PC-3 (cell line): Measurements from ENCODE around the gene LIN7B. TPM values are rescaled to one million over a fixed set of nuclear protein-coding genes. Genes with fewer than 3 reads are reported as not detected.

Experiments used
- ATAC-seq: fragments of 200-7000 bp; cut with Tn5 transposase; 2 replicates; pipeline ENCODE4 v1.9.1; 2020; ENCODE audit warnings: mild to moderate bottlenecking, moderate library complexity
- BruUV-seq: library from RNA; stranded (reverse); fragments of 400-500 nt; replicated peaks from 2 replicates; lab custom pipeline; 2021; lab: Mats Ljungman, UMichigan
- CTCF ChIA-PET: fragments of 300-600 bp; sonication (Branson Sonifier 250); formaldehyde crosslinking; loops from one replicate; lab custom pipeline; 2022; ENCODE audit warnings: antibody characterized with exemption; lab: Charles Lee
- POLR2A ChIA-PET: fragments of 300-600 bp; sonication (Branson Sonifier 250); formaldehyde crosslinking; loops from one replicate; lab custom pipeline; 2022; ENCODE audit warnings: antibody characterized with exemption; ENCODE audit not compliant: unreplicated experiment; lab: Charles Lee
- DNase-seq: peaks from one replicate; pipeline ENCODE4 v3.0.0-alpha.2; 2015
- H2AFZ ChIP-seq: fragments of 300-600 bp; sonication (generic); 2 replicates; pipeline ENCODE4 v1.6.0; 2016; ENCODE audit warnings: antibody characterized with exemption, low read length
- H3F3A ChIP-seq: fragments of 300-600 bp; sonication (generic); one replicate; pipeline ENCODE4 v1.6.0; 2017; ENCODE audit warnings: antibody characterized with exemption, low read length, control low read depth, mild to moderate bottlenecking; ENCODE audit not compliant: unreplicated experiment
- H3K27ac ChIP-seq: fragments of 300-600 bp; sonication (generic); 2 replicates; pipeline ENCODE4 v1.5.1; 2016; ENCODE audit warnings: mild to moderate bottlenecking, low read length
- H3K27me3 ChIP-seq: fragments of 300-600 bp; sonication (generic); 2 replicates; pipeline ENCODE4 v1.6.1; 2016; ENCODE audit warnings: low read length, mixed read lengths
- H3K36me3 ChIP-seq: fragments of 300-600 bp; sonication (generic); 2 replicates; pipeline ENCODE4 v1.6.1; 2016; ENCODE audit warnings: low read depth, mixed run types, low read length, mixed read lengths
- H3K4me1 ChIP-seq: fragments of 300-600 bp; sonication (generic); 2 replicates; pipeline ENCODE4 v1.5.1; 2016; ENCODE audit warnings: low read length; ENCODE audit not compliant: insufficient read depth
- H3K4me2 ChIP-seq: fragments of 300-600 bp; sonication (generic); 2 replicates; pipeline ENCODE4 v1.6.0; 2016; ENCODE audit warnings: low read length
- H3K4me3 ChIP-seq: fragments of 300-600 bp; sonication (generic); 2 replicates; pipeline ENCODE4 v1.5.1; 2016; ENCODE audit warnings: mild to moderate bottlenecking, low read length, mixed read lengths
- H3K79me2 ChIP-seq: fragments of 300-600 bp; sonication (generic); 2 replicates; pipeline ENCODE4 v1.6.1; 2017; ENCODE audit warnings: low read length, mixed read lengths
- H3K9ac ChIP-seq: fragments of 300-600 bp; sonication (generic); 2 replicates; pipeline ENCODE4 v1.6.0; 2016; ENCODE audit warnings: mild to moderate bottlenecking, low read length
- H3K9me2 ChIP-seq: fragments of 300-600 bp; sonication (generic); replicated peaks from 2 replicates; pipeline ENCODE4 v1.6.1; 2016; ENCODE audit warnings: mixed run types, low read length, mixed read lengths
- H3K9me3 ChIP-seq: fragments of 300-600 bp; sonication (generic); 2 replicates; pipeline ENCODE4 v1.6.1; 2016; ENCODE audit warnings: low read length, mixed read lengths
- H4K20me1 ChIP-seq: fragments of 300-600 bp; sonication (generic); 2 replicates; pipeline ENCODE4 v1.6.1; 2016; ENCODE audit warnings: low read length, mixed read lengths
- CTCF ChIP-seq: fragments of 300-600 bp; sonication (generic); conservative IDR thresholded peaks from 2 replicates; pipeline ENCODE4 v1.5.1; 2017; ENCODE audit warnings: antibody characterized with exemption, low read depth, mild to moderate bottlenecking, low read length
- EZH2 ChIP-seq: fragments of 300-600 bp; sonication (generic); IDR thresholded peaks from one replicate; pipeline ENCODE4 v1.6.1; 2017; ENCODE audit warnings: antibody characterized with exemption, mild to moderate bottlenecking, low read length; ENCODE audit not compliant: unreplicated experiment
- EZH2phosphoT487 ChIP-seq: fragments of 300-600 bp; sonication (generic); IDR thresholded peaks from 2 replicates; pipeline ENCODE4 v1.6.1; 2018; ENCODE audit warnings: mild to moderate bottlenecking, antibody characterized with exemption, low read length, borderline replicate concordance
- intact Hi-C: fragments of 100-400 bp; cut with micrococcal nuclease; formaldehyde crosslinking; loops from 2 replicates; pipeline ENCODE4 v1.9.0; 2023
- total RNA-seq: library from RNA; depleted of rRNA; stranded (reverse); fragments of >200 nt; gene quantifications from 2 replicates; pipeline ENCODE4 v1.2.3, GENCODE V29; 2014

Gene LIN7B
- total RNA-seq, 1 experiment from 2014 or later, result 11.6 TPM

GRCh38 chr19:49091391-49092038 is 22.7 kb upstream of the LIN7B start:
- Histone ChIP-seq H2AFZ (no peak overlapping the region), H3K9me3 (no peaks in the 10 kb centered on the region), H3K27me3 (no peaks in the 10 kb centered on the region), H3K9me2 (no peaks in the 10 kb centered on the region), H4K20me1 (peaks cover 44% of the 10 kb centered on the region), H3K36me3 (peaks cover 33% of the 10 kb centered on the region), H3K79me2 (peaks cover 73% of the 10 kb centered on the region), H3F3A (no peaks in the 10 kb centered on the region), H3K27ac (no peak overlapping the region), H3K4me3 (no peak overlapping the region), H3K9ac (no peak overlapping the region), H3K4me2 (no peak overlapping the region), H3K4me1 (no peaks in the 10 kb centered on the region; the same call in 1 of the 2 replicates)
- DNase-seq (no peak), ATAC-seq (no peak)
- BruUV-seq, result no TSS peak
- ChIA-PET CTCF (no interaction called here), POLR2A (no interaction called here)
- TF ChIP-seq EZH2 (no peak), EZH2phosphoT487 (no peak), CTCF (no peak)
- intact Hi-C loops, result no loop called here

GRCh38 chr19:49092686-49093085 is 21.5 kb upstream of the LIN7B start:
- intact Hi-C loops, result no loop called here
- CTCF ChIA-PET, result no interaction called here
- H3F3A ChIP-seq, result peaks cover 6% of the 10 kb centered on the region
- H2AFZ ChIP-seq, result no peak overlapping the region
- POLR2A ChIA-PET, result no interaction called here
- H3K27ac ChIP-seq, result no peak overlapping the region
- H3K36me3 ChIP-seq, result peaks cover 28% of the 10 kb centered on the region
- TF ChIP-seq CTCF, result no peak
- no peak for TF ChIP-seq EZH2phosphoT487
- no peak for TF ChIP-seq EZH2
- DNase-seq (no peak), ATAC-seq (no peak)
- H3K9me2 ChIP-seq, result no peaks in the 10 kb centered on the region
- H3K79me2 ChIP-seq, result peaks cover 62% of the 10 kb centered on the region
- H4K20me1 ChIP-seq, result peaks cover 38% of the 10 kb centered on the region
- H3K4me2 ChIP-seq, result no peak overlapping the region
- no peaks in the 10 kb centered on the region for H3K27me3 ChIP-seq
- no peak overlapping the region for H3K9ac ChIP-seq
- no TSS peak for BruUV-seq
- no peaks in the 10 kb centered on the region for H3K9me3 ChIP-seq
- H3K4me3 ChIP-seq, result no peak overlapping the region
- H3K4me1 ChIP-seq, result peaks cover 8% of the 10 kb centered on the region
